HepG2 (cell line): ENCODE data around the gene SPOP. TPM values are rescaled to one million over a fixed set of nuclear protein-coding genes. Genes with fewer than 3 reads are reported as not detected.

Experiments
- ATAC-seq: fragments of 200-7000 bp; cut with Tn5 transposase; 3 replicates; pipeline ENCODE4 v1.9.1; 2020; ENCODE audit warnings: mild to moderate bottlenecking, moderate library complexity
- BruUV-seq: library from RNA; stranded (reverse); fragments of 400-500 nt; replicated peaks from 2 replicates; lab custom pipeline; 2021; lab: Mats Ljungman, UMichigan
- CTCF ChIA-PET: fragments of 300-600 bp; formaldehyde crosslinking; extraction: SDS; loops from one replicate; lab custom pipeline; 2021; ENCODE audit warnings: low total read pairs, inconsistent platforms, low intra/inter-chr PET ratio; lab: Yijun Ruan, JAX
- POLR2A ChIA-PET: fragments of 350-600 bp; sonication (Branson Sonifier 250); formaldehyde crosslinking; loops from one replicate; lab custom pipeline; 2020; ENCODE audit warnings: antibody characterized with exemption, inconsistent platforms; lab: Yijun Ruan, JAX
- DNase-seq: peaks from one replicate; pipeline ENCODE4 v3.0.0-alpha.2; 2015; ENCODE audit warnings: low spot score
- FAIRE-seq: peaks from 3 replicates; lab custom pipeline; 2011; peaks lifted over from hg19 to GRCh38; lab: Jason Lieb, UNC
- H2AFZ ChIP-seq: one replicate; pipeline ENCODE4 v1.6.1; 2011; ENCODE audit warnings: low read length, inconsistent platforms
- H3K27ac ChIP-seq: fragments of 300-600 bp; 3 replicates; pipeline ENCODE4 v1.8.0; 2011; ENCODE audit warnings: mixed run types, mild to moderate bottlenecking, mixed read lengths, low read length, inconsistent platforms; ENCODE audit not compliant: insufficient read depth; ENCODE audit errors: extremely low read length
- H3K27me3 ChIP-seq, 2 experiments: fragments of 200-600 bp in 1 of 2; 2 replicates in 1 of 2; 3 replicates in 1 of 2; pipeline versions ENCODE4 v1.6.0 to v1.8.0; 2011; ENCODE audit warnings: low read length in 2 of 2, mild to moderate bottlenecking in 2 of 2, moderate library complexity in 2 of 2, inconsistent platforms in 1 of 2; ENCODE audit not compliant: insufficient read depth in 2 of 2, control insufficient read depth in 1 of 2
- H3K36me3 ChIP-seq, 2 experiments: fragments of 200-600 bp in 1 of 2; replicated peaks in 1 of 2; 2 replicates in 1 of 2; 3 replicates in 1 of 2; pipeline versions ENCODE4 v1.5.1 to v1.8.0; 2011; ENCODE audit warnings: low read length in 2 of 2, inconsistent platforms in 1 of 2; ENCODE audit not compliant: insufficient read depth in 2 of 2, control insufficient read depth in 1 of 2
- H3K4me1 ChIP-seq: 2 replicates; pipeline ENCODE4 v1.5.1; 2012; ENCODE audit warnings: low read length, inconsistent platforms; ENCODE audit not compliant: insufficient read depth
- H3K4me2 ChIP-seq: 2 replicates; pipeline ENCODE4 v1.6.0; 2011; ENCODE audit warnings: low read depth, low read length, inconsistent platforms
- H3K4me3 ChIP-seq, 3 experiments: fragments of 200-600 bp in 1 of 3; sonication (generic), shearing (Covaris generic) in 1 of 3; replicated peaks in 1 of 3; 2 replicates each; pipeline ENCODE4 v1.5.1; 2011 to 2016; ENCODE audit warnings: low read length in 3 of 3, inconsistent platforms in 2 of 3, low read depth in 2 of 3, mild to moderate bottlenecking in 2 of 3, control low read depth in 1 of 3, mixed read lengths in 1 of 3; ENCODE audit not compliant: insufficient read depth in 1 of 3
- H3K79me2 ChIP-seq: one replicate; pipeline ENCODE4 v1.6.1; 2011; ENCODE audit warnings: low read length, inconsistent platforms; ENCODE audit not compliant: insufficient read depth
- H3K9ac ChIP-seq: 2 replicates; pipeline ENCODE4 v1.6.0; 2011; ENCODE audit warnings: mild to moderate bottlenecking, low read depth, low read length, inconsistent platforms; ENCODE audit not compliant: insufficient read depth
- H3K9me3 ChIP-seq: 2 replicates; pipeline ENCODE4 v1.5.1; 2012; ENCODE audit warnings: mild to moderate bottlenecking, low read length
- H4K20me1 ChIP-seq: 2 replicates; pipeline ENCODE4 v1.6.0; 2011; ENCODE audit warnings: inconsistent platforms, mild to moderate bottlenecking, low read length, moderate library complexity; ENCODE audit not compliant: insufficient read depth
- CERS6 ChIP-seq: sonication (generic); formaldehyde crosslinking; IDR thresholded peaks from 2 replicates; pipeline ENCODE4 v1.5.0; 2020; ENCODE audit warnings: missing genetic modification reagents
- GZF1 ChIP-seq: sonication (generic); formaldehyde crosslinking; IDR thresholded peaks from 2 replicates; pipeline ENCODE4 v1.5.1; 2020; ENCODE audit warnings: mild to moderate bottlenecking, missing genetic modification reagents
- NR0B2 ChIP-seq: sonication (generic); formaldehyde crosslinking; IDR thresholded peaks from 2 replicates; pipeline ENCODE4 v1.4.0; 2020; ENCODE audit warnings: mild to moderate bottlenecking, missing genetic modification reagents
- NR2F2 ChIP-seq: IDR thresholded peaks from 2 replicates; pipeline ENCODE4 v1.6.1; 2012; ENCODE audit warnings: low read depth, inconsistent platforms, borderline replicate concordance
- SMC3 ChIP-seq: IDR thresholded peaks from 2 replicates; pipeline ENCODE4 v1.6.1; 2011; ENCODE audit warnings: low read length, improper control_type of control experiment
- SSRP1 ChIP-seq: IDR thresholded peaks from 2 replicates; pipeline ENCODE4 v1.6.1; 2016; ENCODE audit warnings: control low read depth
- TCF7 ChIP-seq: sonication (generic); IDR thresholded peaks from 2 replicates; pipeline ENCODE4 v1.6.1; 2016; ENCODE audit warnings: antibody characterized with exemption, low read depth
- ZNF414 ChIP-seq: sonication (generic); formaldehyde crosslinking; IDR thresholded peaks from 2 replicates; pipeline ENCODE4 v1.5.0; 2020; ENCODE audit warnings: missing genetic modification reagents
- ZNF441 ChIP-seq: sonication (generic); formaldehyde crosslinking; IDR thresholded peaks from 2 replicates; pipeline ENCODE4 v1.7.0; 2021; ENCODE audit warnings: missing genetic modification reagents, borderline replicate concordance
- ZNF549 ChIP-seq: sonication (generic); formaldehyde crosslinking; IDR thresholded peaks from 2 replicates; pipeline ENCODE4 v1.5.0; 2020; ENCODE audit warnings: missing genetic modification reagents
- ZNF674 ChIP-seq: sonication (generic); formaldehyde crosslinking; IDR thresholded peaks from 2 replicates; pipeline ENCODE4 v1.5.0; 2020; ENCODE audit warnings: low read depth, mild to moderate bottlenecking, missing genetic modification reagents
- WGBS: methylation state at CpG from one replicate; pipeline ENCODE4 v1.1.6; 2017; ENCODE audit warnings: low lambda C conversion rate; 5-methylcytosine and 5-hydroxymethylcytosine counted together
- in situ Hi-C: cut with HindIII; loops from 2 replicates; pipeline ENCODE4 v1.10.0; 2017; ENCODE audit warnings: low pct_unique_long_range_greater_than_20kb; ENCODE audit not compliant: extremely low pct_ligation_motif_present
- intact Hi-C: fragments of 100-400 bp; cut with micrococcal nuclease; formaldehyde crosslinking; loops from one replicate; pipeline ENCODE4 v1.10.0; 2022; ENCODE audit not compliant: unreplicated experiment
- polyA plus RNA-seq, 8 experiments: library from polyadenylated mRNA; depleted of rRNA in 3 of 8; stranded (reverse) in 7 of 8; unstranded in 1 of 8; fragments of >200 nt; fragmentation: Illumina TruSeq in 4 of 8; extraction: Trizol in 4 of 8; gene quantifications; 2 replicates each; pipeline versions ENCODE4 v1.2.1 to v1.2.3, GENCODE V29; 2011 to 2016; ENCODE audit warnings: low read depth in 4 of 8, missing spikeins in 1 of 8, mixed read lengths in 1 of 8; ENCODE audit not compliant: insufficient read depth in 1 of 8
- total RNA-seq, 5 experiments: library from RNA; depleted of rRNA; stranded (reverse); fragments of >200 nt; fragmentation: Illumina TruSeq; extraction: Trizol; gene quantifications; 2 replicates each; pipeline ENCODE4 v1.2.3, GENCODE V29; 2016; ENCODE audit warnings: low read depth in 1 of 5

The SPOP gene
- total and polyA plus RNA-seq, 2 of the 13 experiments (the other 11 are each of a cell fraction or from before 2014, with no cell fraction given) = 52.8 to 60.8 TPM

GRCh38 chr17:49707608-49708514, 30.0 kb upstream of the SPOP start, which contains the start of gene SLC35B1 (continued):
- 0 out of 2 replicates have a peak, but pooled peaks have one; percentile 92 for TF ChIP-seq ZNF414 (CRISPR knock-in tag)
- TF ChIP-seq ZNF441 = peak; percentile 34; the same call in 1 of the 2 replicates
- TF ChIP-seq CERS6 (CRISPR knock-in tag) = no peak
- TF ChIP-seq GZF1 = no peak
- peak; percentile 77 for TF ChIP-seq NR0B2 (CRISPR knock-in tag)
- TF ChIP-seq TCF7 = peak; percentile 35; the same call in 1 of the 2 replicates
- no peak for TF ChIP-seq ZNF549 (CRISPR knock-in tag)

- H3K79me2 ChIP-seq = peaks cover 21% of the 10 kb centered on the region
- DNase-seq (no peak), FAIRE-seq (peak; percentile 21), ATAC-seq (no peak)
- in situ Hi-C loops = loop anchor here (5.0 to 10.0 kb wide), 2 partner anchors 272 to 290 kb away; partner anchors contain the start of gene DLX3
- H3K27ac ChIP-seq = peak overlapping the region; percentile 93
- 0 out of 2 replicates have a peak, but pooled peaks cover 3% of the 10 kb centered on the region for H4K20me1 ChIP-seq
- H3K9ac ChIP-seq = peak overlapping the region; percentile 97
- peaks cover 19 to 30% of the 10 kb centered on the region in 2 experiments for H3K36me3 ChIP-seq
- TF ChIP-seq NR2F2 (0 out of 2 replicates have a peak, but pooled peaks have one; percentile 13), ZNF674 (0 out of 2 replicates have a peak, but pooled peaks have one; percentile 52), SSRP1 (CRISPR knock-in tag) (0 out of 2 replicates have a peak, but pooled peaks have one; percentile 35), SMC3 (no peak)
- peaks cover 55% of the 10 kb centered on the region for H3K4me1 ChIP-seq
- H3K27me3 ChIP-seq = no peaks in the 10 kb centered on the region; a peak in 1 of 5 replicates
- H3K4me2 ChIP-seq = peak overlapping the region; percentile 84
- no peaks in the 10 kb centered on the region for H3K9me3 ChIP-seq
- POLR2A ChIA-PET = interaction anchor here (0.6 to 2.7 kb wide), 14 partner anchors 8 to 293 kb away, joined by 3 to 46 read pairs (median 4); partner anchors contain the start of genes FAM117A, KAT7, PHB1 and SPOP
- CTCF ChIA-PET = interaction anchor here (1.3 to 2.5 kb wide), 2 partner anchors 131 to 138 kb away, joined by 3 to 11 read pairs; partner anchors contain the start of gene NXPH3
- no peak overlapping the region for H2AFZ ChIP-seq
- H3K4me3 ChIP-seq = peak overlapping the region; percentile 76 to 95 (median 83)
- intact Hi-C loops = loop anchor here (2.0 to 5.0 kb wide), 2 partner anchors 146 to 290 kb away; partner anchors contain the start of gene DLX3
- WGBS = under 1% methylated on average over 12 of the region's 12 CpGs
- no TSS peak for BruUV-seq
These were observed 29.3 kb upstream of the SPOP start for GRCh38 chr17:49707246-49707607.
